ENCODE data around the gene RIPK1.

The RIPK1 gene

DNA sequence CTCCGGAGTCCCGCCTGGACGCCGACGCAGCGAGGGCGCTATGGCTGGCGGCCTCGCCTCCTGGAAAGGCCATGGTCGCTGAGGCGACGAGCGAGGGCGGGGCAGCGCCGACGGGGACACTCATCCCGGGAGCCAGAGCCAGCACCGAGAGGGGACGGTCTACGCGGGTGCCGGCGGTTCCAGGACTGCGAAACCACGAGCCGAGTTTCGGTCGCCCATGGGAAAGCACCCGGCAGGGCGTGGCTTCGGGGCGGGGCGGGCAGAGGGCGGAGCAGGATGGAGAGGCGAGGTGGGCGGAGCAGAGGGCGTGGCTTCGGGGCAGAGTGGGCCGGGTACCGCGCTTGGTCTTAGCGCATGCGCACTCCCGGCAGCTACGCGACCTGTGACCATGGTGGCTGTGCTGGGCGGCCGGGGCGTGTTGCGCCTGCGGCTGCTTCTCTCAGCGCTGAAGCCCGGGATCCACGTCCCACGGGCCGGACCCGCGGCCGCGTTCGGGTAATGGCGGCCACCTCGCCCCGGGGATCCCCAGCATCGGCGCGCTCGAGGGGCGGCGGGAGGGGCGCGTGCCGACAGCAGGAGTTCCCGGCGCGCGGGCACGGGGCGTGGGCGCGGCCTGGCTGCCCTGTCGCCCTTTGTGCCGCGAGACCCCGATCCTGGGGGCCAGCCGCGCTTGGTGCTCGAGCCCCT, 50.2 kb downstream of the RIPK1 start, which contains the start of gene BPHL:
Gene BPHL, plus strand, starts transcription at position 359 of the 687 bp plus-strand sequence. Its CDS starts 30 bp downstream, at position 389.
- Histone ChIP-seq H3K9me3 (ENCODE audit: severe bottlenecking) (no peaks in the 10 kb centered on the region), H3K36me3 (peaks cover 3% of the 10 kb centered on the region), H3K27ac (peak within 1 kb of the TSS; percentile 89), H3K4me3 (ENCODE audit: low read depth, low read length) (peak within 1 kb of the TSS; percentile 82), H3K27me3 (ENCODE audit: insufficient read depth, low read depth, severe bottlenecking) (no peaks in the 10 kb centered on the region)
- DNase-seq: peak; percentile 100
- TF ChIP-seq, protein P1, sequence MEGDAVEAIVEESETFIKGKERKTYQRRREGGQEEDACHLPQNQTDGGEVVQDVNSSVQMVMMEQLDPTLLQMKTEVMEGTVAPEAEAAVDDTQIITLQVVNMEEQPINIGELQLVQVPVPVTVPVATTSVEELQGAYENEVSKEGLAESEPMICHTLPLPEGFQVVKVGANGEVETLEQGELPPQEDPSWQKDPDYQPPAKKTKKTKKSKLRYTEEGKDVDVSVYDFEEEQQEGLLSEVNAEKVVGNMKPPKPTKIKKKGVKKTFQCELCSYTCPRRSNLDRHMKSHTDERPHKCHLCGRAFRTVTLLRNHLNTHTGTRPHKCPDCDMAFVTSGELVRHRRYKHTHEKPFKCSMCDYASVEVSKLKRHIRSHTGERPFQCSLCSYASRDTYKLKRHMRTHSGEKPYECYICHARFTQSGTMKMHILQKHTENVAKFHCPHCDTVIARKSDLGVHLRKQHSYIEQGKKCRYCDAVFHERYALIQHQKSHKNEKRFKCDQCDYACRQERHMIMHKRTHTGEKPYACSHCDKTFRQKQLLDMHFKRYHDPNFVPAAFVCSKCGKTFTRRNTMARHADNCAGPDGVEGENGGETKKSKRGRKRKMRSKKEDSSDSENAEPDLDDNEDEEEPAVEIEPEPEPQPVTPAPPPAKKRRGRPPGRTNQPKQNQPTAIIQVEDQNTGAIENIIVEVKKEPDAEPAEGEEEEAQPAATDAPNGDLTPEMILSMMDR (IDR thresholded peaks at IDR 0.05; ENCODE audit: low read depth, low read length): peak; percentile 33; the same call in 1 of the 2 replicates

DNA sequence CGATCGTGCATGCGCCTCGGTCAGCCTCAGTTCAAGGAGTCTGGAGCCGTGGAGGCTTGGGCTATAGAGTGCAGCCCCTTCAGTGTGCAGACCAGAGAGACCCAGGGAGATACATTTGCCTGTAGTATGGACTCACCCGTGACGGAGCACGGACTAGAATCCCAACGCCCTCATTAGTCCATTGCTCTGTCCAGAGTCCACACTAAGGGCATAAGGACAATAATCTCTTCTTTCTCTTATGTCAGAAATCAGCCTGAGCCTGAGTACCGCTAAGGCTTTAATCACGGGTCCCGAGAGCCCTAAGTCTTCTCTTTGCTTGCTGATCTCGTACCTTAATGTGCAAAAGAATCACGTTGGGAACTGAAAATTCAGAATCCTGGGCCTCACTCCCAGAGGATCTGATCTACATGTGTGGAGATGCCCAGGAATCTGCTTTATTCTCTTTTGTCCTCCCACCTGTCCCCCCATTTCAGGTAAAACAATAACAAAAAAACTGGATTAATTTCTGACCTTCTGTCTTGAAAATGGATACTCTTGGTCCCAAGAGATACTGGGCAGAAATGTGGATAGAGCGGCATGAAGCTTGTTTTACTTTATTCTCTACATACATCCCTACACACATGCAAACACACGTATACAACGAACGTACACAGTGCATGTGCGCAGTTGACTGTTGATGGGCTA, 50.9 kb downstream of the RIPK1 start:
- TF ChIP-seq, protein P1 (IDR thresholded peaks at IDR 0.05; ENCODE audit: low read depth, low read length): no peak
- H3K4me3 ChIP-seq (ENCODE audit: low read depth, low read length): peak overlapping the region; percentile 82
- DNase-seq: no peak
- no peaks in the 10 kb centered on the region for H3K27me3 ChIP-seq (ENCODE audit: insufficient read depth, low read depth, severe bottlenecking)
- H3K27ac ChIP-seq: peak overlapping the region; percentile 89
- no peaks in the 10 kb centered on the region for H3K36me3 ChIP-seq
- no peaks in the 10 kb centered on the region for H3K9me3 ChIP-seq (ENCODE audit: severe bottlenecking)

DNA sequence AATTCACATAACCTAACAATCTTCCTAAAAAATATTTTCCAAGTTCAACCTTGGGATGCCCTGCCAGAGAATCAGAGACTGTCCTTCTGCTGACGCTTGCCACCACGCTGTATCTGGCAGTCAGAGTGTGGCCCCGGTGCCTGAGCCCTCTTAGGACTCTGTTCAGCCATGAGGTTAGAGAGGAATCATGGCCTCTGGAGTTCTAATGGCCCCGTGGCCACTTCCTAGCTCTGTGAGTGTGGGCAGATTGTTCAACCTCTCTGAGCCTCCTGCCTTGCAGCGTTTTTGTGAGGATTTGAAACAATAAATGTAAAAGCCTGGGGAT, 52.4 kb downstream of the RIPK1 start:
- DNase-seq: no peak
- Histone ChIP-seq H3K36me3 (no peaks in the 10 kb centered on the region), H3K4me3 (ENCODE audit: low read depth, low read length) (no peak overlapping the region), H3K27ac (no peak overlapping the region), H3K27me3 (ENCODE audit: insufficient read depth, low read depth, severe bottlenecking) (no peaks in the 10 kb centered on the region), H3K9me3 (ENCODE audit: severe bottlenecking) (no peaks in the 10 kb centered on the region)
- TF ChIP-seq, protein P1 (IDR thresholded peaks at IDR 0.05; ENCODE audit: low read depth, low read length): no peak

DNA sequence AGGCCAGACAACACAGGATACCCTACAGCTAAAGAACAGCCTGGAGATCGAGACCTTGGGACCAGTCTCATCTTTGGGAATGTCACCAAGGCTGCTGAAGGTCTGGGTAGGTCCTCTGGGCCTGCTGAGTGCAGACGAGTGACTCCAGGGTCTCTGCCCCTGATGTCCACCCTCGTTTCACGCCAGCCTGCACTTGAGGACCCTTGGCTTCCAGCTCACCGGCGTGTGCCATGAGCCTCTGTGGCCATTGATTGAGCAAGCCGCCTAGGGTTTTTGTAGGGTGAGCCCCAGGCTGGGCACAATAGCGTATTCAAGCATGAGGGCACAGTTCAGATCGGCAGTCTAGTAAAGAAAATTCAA, 54.5 kb downstream of the RIPK1 start:
- DNase-seq: no peak
- TF ChIP-seq, protein P1 (IDR thresholded peaks at IDR 0.05; ENCODE audit: low read depth, low read length): no peak
- Histone ChIP-seq H3K27ac (no peak overlapping the region), H3K9me3 (ENCODE audit: severe bottlenecking) (no peaks in the 10 kb centered on the region), H3K36me3 (no peaks in the 10 kb centered on the region), H3K27me3 (ENCODE audit: insufficient read depth, low read depth, severe bottlenecking) (no peaks in the 10 kb centered on the region), H3K4me3 (ENCODE audit: low read depth, low read length) (no peak overlapping the region)

DNA sequence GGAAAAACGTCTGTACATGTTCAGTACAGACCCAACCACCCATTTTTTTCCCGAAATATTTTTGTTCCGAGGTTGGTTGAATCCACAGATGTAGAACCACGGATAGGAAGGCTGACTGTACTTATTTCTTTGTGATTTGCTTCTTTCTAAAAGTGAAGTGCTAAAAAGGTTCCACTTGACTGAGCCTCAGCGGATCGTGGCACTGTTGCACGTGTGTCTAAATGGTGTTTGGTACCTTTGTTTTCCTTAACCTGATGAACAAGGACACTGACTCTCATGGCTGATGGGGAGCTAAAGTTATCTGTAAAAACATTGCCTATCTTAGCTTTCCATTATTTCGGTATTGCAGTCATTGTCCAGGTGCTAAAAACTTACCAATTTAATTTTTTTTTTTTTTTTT, 56.4 kb downstream of the RIPK1 start:
- Histone ChIP-seq H3K4me3 (ENCODE audit: low read depth, low read length) (no peak overlapping the region), H3K27ac (no peak overlapping the region), H3K27me3 (ENCODE audit: insufficient read depth, low read depth, severe bottlenecking) (no peaks in the 10 kb centered on the region), H3K9me3 (ENCODE audit: severe bottlenecking) (no peaks in the 10 kb centered on the region), H3K36me3 (peaks cover 4% of the 10 kb centered on the region; the same call in 1 of the 2 replicates)
- DNase-seq: no peak
- TF ChIP-seq, protein P1 (IDR thresholded peaks at IDR 0.05; ENCODE audit: low read depth, low read length): no peak

Data from WERI-Rb-1 (cell line).